BE2C (cell line): Measurements from ENCODE around the gene LCN1.

Experiments used
- DNase-seq: peaks from one replicate; pipeline ENCODE4 v3.0.0-alpha.2; 2020
- H3K27me3 ChIP-seq: fragments of 250-450 bp; sonication (Bioruptor Pico); 2 replicates; pipeline ENCODE4 v1.5.1; 2020; ENCODE audit warnings: mild to moderate bottlenecking
- H3K36me3 ChIP-seq: fragments of 250-450 bp; sonication (Bioruptor Pico); 2 replicates; pipeline ENCODE4 v1.5.1; 2020; ENCODE audit warnings: mild to moderate bottlenecking
- H3K4me1 ChIP-seq: fragments of 250-450 bp; sonication (Bioruptor Pico); 2 replicates; pipeline ENCODE4 v1.5.1; 2020
- H3K4me3 ChIP-seq: 2 replicates; pipeline ENCODE4 v1.5.1; 2011; ENCODE audit warnings: low read depth, low read length
- H3K9me3 ChIP-seq: fragments of 250-450 bp; sonication (Bioruptor Pico); 2 replicates; pipeline ENCODE4 v1.5.1; 2020
- TF ChIP-seq, protein P1 (sequence below): IDR thresholded peaks from 2 replicates; pipeline ENCODE4 v1.5.1; 2012; ENCODE audit warnings: mild to moderate bottlenecking, low read depth, low read length

LCN1 gene

DNA sequence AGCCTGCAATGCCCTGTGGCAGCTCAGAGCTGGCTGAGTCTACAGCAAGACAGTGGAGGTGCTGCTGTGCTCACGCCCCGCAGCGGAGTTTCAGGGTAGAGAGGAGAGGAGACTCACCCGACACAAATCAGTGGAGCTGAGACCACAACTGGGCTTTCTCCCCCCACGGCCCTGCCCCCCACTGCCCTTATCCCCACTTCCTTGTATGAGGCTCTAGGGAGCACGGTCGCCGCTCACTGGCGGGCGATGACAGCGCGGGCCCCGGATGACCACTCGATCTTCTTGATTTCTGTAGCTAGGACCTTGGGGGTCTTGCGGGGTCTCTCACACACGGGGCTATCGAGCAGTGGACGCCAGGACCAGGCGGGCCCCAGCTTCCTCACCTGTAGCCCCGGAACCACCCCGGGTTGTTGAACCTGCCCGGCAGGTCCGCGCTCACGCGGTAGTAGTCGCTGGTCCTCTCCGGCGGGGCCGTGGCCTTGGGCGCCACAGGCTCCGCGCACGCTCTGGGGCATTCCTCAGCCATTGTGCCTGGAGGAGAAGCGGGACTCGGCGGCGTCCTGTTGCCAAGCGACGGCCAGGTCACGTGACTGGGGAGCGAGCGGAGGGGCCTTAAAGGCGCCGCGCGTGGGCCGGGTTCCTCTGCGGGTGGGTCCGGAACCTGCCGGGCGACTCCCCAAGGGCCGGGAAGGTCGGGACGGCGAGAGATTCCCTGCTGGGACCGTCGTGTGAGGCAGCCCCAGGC lies 21.7 kb upstream of the LCN1 start:
- no peaks in the 10 kb centered on the region for H3K4me1 ChIP-seq
- peak overlapping the region; percentile 90 for H3K4me3 ChIP-seq
- H3K36me3 ChIP-seq, result peaks cover 28% of the 10 kb centered on the region
- no peaks in the 10 kb centered on the region for H3K27me3 ChIP-seq
- H3K9me3 ChIP-seq, result no peaks in the 10 kb centered on the region
- TF ChIP-seq, protein P1, sequence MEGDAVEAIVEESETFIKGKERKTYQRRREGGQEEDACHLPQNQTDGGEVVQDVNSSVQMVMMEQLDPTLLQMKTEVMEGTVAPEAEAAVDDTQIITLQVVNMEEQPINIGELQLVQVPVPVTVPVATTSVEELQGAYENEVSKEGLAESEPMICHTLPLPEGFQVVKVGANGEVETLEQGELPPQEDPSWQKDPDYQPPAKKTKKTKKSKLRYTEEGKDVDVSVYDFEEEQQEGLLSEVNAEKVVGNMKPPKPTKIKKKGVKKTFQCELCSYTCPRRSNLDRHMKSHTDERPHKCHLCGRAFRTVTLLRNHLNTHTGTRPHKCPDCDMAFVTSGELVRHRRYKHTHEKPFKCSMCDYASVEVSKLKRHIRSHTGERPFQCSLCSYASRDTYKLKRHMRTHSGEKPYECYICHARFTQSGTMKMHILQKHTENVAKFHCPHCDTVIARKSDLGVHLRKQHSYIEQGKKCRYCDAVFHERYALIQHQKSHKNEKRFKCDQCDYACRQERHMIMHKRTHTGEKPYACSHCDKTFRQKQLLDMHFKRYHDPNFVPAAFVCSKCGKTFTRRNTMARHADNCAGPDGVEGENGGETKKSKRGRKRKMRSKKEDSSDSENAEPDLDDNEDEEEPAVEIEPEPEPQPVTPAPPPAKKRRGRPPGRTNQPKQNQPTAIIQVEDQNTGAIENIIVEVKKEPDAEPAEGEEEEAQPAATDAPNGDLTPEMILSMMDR, result no peak
- DNase-seq, result peak; percentile 97

DNA sequence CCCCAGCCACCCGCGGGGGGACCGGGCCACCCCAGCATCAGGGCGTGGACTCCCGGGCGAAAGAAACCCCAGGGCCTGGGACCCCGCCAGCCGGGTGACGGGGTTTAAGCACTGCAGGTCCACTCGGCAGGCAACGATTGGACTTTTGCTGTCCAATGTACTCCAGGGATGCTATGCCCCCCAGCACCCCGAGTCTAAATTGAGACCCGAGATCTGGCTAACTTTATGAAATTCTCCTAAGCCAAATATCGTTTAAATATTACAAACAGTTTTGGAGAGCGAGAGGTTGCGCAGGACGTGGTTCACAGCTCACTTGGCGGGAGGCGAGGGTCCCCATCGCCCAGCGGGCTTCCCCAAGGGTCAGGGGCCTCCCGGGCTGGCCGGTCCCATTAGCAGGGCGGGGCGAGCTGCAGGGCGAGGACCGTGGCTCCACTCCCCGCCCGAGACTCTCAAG lies 21.1 kb upstream of the LCN1 start:
- Histone ChIP-seq H3K4me1 (no peaks in the 10 kb centered on the region), H3K9me3 (no peaks in the 10 kb centered on the region), H3K4me3 (peak overlapping the region; percentile 90), H3K27me3 (no peaks in the 10 kb centered on the region), H3K36me3 (peaks cover 34% of the 10 kb centered on the region)
- DNase-seq, result no peak
- TF ChIP-seq, protein P1, result no peak

DNA sequence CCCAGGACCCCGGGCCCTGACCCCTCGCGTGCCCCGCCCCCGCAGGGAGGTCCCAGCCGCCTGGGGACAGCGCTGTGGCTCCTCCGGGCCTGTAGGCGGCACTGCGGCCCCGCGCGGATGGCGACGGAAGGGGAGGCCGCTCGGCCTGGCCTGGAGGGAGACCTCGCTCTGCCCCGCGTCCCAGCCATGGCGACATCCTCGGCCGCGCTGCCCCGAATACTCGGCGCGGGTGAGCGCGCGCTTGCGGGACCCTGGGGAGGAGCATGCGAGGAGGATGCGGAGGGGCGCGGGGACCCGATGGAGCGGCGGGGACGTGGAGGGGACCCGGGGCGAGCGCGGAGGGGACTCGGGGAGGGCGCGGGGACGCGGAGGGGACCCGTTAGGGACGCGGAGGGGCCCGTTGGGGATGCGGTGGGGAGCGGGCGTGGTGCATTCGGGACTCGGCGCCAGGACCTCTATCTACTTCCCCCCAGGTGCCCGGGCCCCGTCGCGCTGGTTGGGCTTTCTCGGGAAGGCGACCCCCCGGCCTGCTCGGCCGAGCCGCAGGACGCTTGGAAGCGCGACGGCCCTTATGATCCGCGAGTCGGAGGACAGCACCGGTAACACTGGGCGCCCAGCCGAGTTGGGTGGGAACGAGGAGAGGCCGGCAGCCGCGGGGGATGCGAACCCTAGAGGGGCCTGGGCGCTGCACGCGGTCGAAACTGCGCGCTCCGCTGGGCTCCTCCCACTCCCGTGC lies 20.5 kb upstream of the LCN1 start, which contains the start of gene MRPS2:
Gene MRPS2 (plus strand): TSS at position 158 of the 736 bp plus-strand sequence. CDS start 29 bp downstream, at position 187.
- Histone ChIP-seq H3K4me3 (peak within 1 kb of the TSS; percentile 90), H3K36me3 (peaks cover 38% of the 10 kb centered on the region), H3K27me3 (no peaks in the 10 kb centered on the region), H3K4me1 (no peaks in the 10 kb centered on the region), H3K9me3 (no peaks in the 10 kb centered on the region)
- peak; percentile 95 for DNase-seq
- TF ChIP-seq, protein P1, result peak; percentile 79

GRCh38 chr9:135501261-135502167 lies 19.7 kb upstream of the LCN1 start:
- H3K4me3 ChIP-seq, result peak overlapping the region; percentile 90
- H3K27me3 ChIP-seq, result no peaks in the 10 kb centered on the region
- H3K36me3 ChIP-seq, result peaks cover 38% of the 10 kb centered on the region
- no peaks in the 10 kb centered on the region for H3K9me3 ChIP-seq
- H3K4me1 ChIP-seq, result no peaks in the 10 kb centered on the region
- peak; percentile 69 for DNase-seq
- TF ChIP-seq, protein P1, result no peak

- no peak for DNase-seq
- peak overlapping the region; percentile 90 for H3K4me3 ChIP-seq
- TF ChIP-seq, protein P1, result no peak
Measured at GRCh38 chr9:135502168-135502872, 18.9 kb upstream of the LCN1 start.

More at GRCh38 chr9:135502168-135502872, 18.9 kb upstream of the LCN1 start:
- no peaks in the 10 kb centered on the region for H3K9me3 ChIP-seq
- no peaks in the 10 kb centered on the region for H3K27me3 ChIP-seq
- H3K4me1 ChIP-seq, result no peaks in the 10 kb centered on the region
- H3K36me3 ChIP-seq, result peaks cover 38% of the 10 kb centered on the region
